PC-3 (cell line): Measurements from ENCODE around the gene SFMBT1. TPM values are rescaled to one million over a fixed set of nuclear protein-coding genes. Genes with fewer than 3 reads are reported as not detected.

Experiments used
- ATAC-seq: fragments of 200-7000 bp; cut with Tn5 transposase; 2 replicates; pipeline ENCODE4 v1.9.1; 2020; ENCODE audit warnings: mild to moderate bottlenecking, moderate library complexity
- BruUV-seq: library from RNA; stranded (reverse); fragments of 400-500 nt; replicated peaks from 2 replicates; lab custom pipeline; 2021; lab: Mats Ljungman, UMichigan
- CTCF ChIA-PET: fragments of 300-600 bp; sonication (Branson Sonifier 250); formaldehyde crosslinking; loops from one replicate; lab custom pipeline; 2022; ENCODE audit warnings: antibody characterized with exemption; lab: Charles Lee
- POLR2A ChIA-PET: fragments of 300-600 bp; sonication (Branson Sonifier 250); formaldehyde crosslinking; loops from one replicate; lab custom pipeline; 2022; ENCODE audit warnings: antibody characterized with exemption; ENCODE audit not compliant: unreplicated experiment; lab: Charles Lee
- DNase-seq: peaks from one replicate; pipeline ENCODE4 v3.0.0-alpha.2; 2015
- H2AFZ ChIP-seq: fragments of 300-600 bp; sonication (generic); 2 replicates; pipeline ENCODE4 v1.6.0; 2016; ENCODE audit warnings: antibody characterized with exemption, low read length
- H3F3A ChIP-seq: fragments of 300-600 bp; sonication (generic); one replicate; pipeline ENCODE4 v1.6.0; 2017; ENCODE audit warnings: antibody characterized with exemption, low read length, control low read depth, mild to moderate bottlenecking; ENCODE audit not compliant: unreplicated experiment
- H3K27ac ChIP-seq: fragments of 300-600 bp; sonication (generic); 2 replicates; pipeline ENCODE4 v1.5.1; 2016; ENCODE audit warnings: mild to moderate bottlenecking, low read length
- H3K27me3 ChIP-seq: fragments of 300-600 bp; sonication (generic); 2 replicates; pipeline ENCODE4 v1.6.1; 2016; ENCODE audit warnings: low read length, mixed read lengths
- H3K36me3 ChIP-seq: fragments of 300-600 bp; sonication (generic); 2 replicates; pipeline ENCODE4 v1.6.1; 2016; ENCODE audit warnings: low read depth, mixed run types, low read length, mixed read lengths
- H3K4me1 ChIP-seq: fragments of 300-600 bp; sonication (generic); 2 replicates; pipeline ENCODE4 v1.5.1; 2016; ENCODE audit warnings: low read length; ENCODE audit not compliant: insufficient read depth
- H3K4me2 ChIP-seq: fragments of 300-600 bp; sonication (generic); 2 replicates; pipeline ENCODE4 v1.6.0; 2016; ENCODE audit warnings: low read length
- H3K4me3 ChIP-seq: fragments of 300-600 bp; sonication (generic); 2 replicates; pipeline ENCODE4 v1.5.1; 2016; ENCODE audit warnings: mild to moderate bottlenecking, low read length, mixed read lengths
- H3K79me2 ChIP-seq: fragments of 300-600 bp; sonication (generic); 2 replicates; pipeline ENCODE4 v1.6.1; 2017; ENCODE audit warnings: low read length, mixed read lengths
- H3K9ac ChIP-seq: fragments of 300-600 bp; sonication (generic); 2 replicates; pipeline ENCODE4 v1.6.0; 2016; ENCODE audit warnings: mild to moderate bottlenecking, low read length
- H3K9me2 ChIP-seq: fragments of 300-600 bp; sonication (generic); replicated peaks from 2 replicates; pipeline ENCODE4 v1.6.1; 2016; ENCODE audit warnings: mixed run types, low read length, mixed read lengths
- H3K9me3 ChIP-seq: fragments of 300-600 bp; sonication (generic); 2 replicates; pipeline ENCODE4 v1.6.1; 2016; ENCODE audit warnings: low read length, mixed read lengths
- H4K20me1 ChIP-seq: fragments of 300-600 bp; sonication (generic); 2 replicates; pipeline ENCODE4 v1.6.1; 2016; ENCODE audit warnings: low read length, mixed read lengths
- CTCF ChIP-seq: fragments of 300-600 bp; sonication (generic); conservative IDR thresholded peaks from 2 replicates; pipeline ENCODE4 v1.5.1; 2017; ENCODE audit warnings: antibody characterized with exemption, low read depth, mild to moderate bottlenecking, low read length
- EZH2 ChIP-seq: fragments of 300-600 bp; sonication (generic); IDR thresholded peaks from one replicate; pipeline ENCODE4 v1.6.1; 2017; ENCODE audit warnings: antibody characterized with exemption, mild to moderate bottlenecking, low read length; ENCODE audit not compliant: unreplicated experiment
- EZH2phosphoT487 ChIP-seq: fragments of 300-600 bp; sonication (generic); IDR thresholded peaks from 2 replicates; pipeline ENCODE4 v1.6.1; 2018; ENCODE audit warnings: mild to moderate bottlenecking, antibody characterized with exemption, low read length, borderline replicate concordance
- intact Hi-C: fragments of 100-400 bp; cut with micrococcal nuclease; formaldehyde crosslinking; loops from 2 replicates; pipeline ENCODE4 v1.9.0; 2023
- total RNA-seq: library from RNA; depleted of rRNA; stranded (reverse); fragments of >200 nt; gene quantifications from 2 replicates; pipeline ENCODE4 v1.2.3, GENCODE V29; 2014

SFMBT1 gene
- total RNA-seq, 1 experiment from 2014 or later, result 10.8 TPM

GRCh38 chr3:52874160-52874701 lies 171.6 kb downstream of the SFMBT1 start:
- no peak for TF ChIP-seq EZH2phosphoT487
- no peak for TF ChIP-seq EZH2
- no peak for TF ChIP-seq CTCF
- Histone ChIP-seq H3K9ac (no peak overlapping the region), H3K9me3 (no peaks in the 10 kb centered on the region), H3F3A (no peaks in the 10 kb centered on the region), H3K4me3 (no peak overlapping the region), H4K20me1 (peaks cover 3% of the 10 kb centered on the region; the same call in 1 of the 2 replicates), H3K36me3 (no peaks in the 10 kb centered on the region), H3K9me2 (no peaks in the 10 kb centered on the region), H3K27me3 (no peaks in the 10 kb centered on the region), H3K4me1 (peaks cover 9% of the 10 kb centered on the region; the same call in 1 of the 2 replicates), H3K79me2 (no peaks in the 10 kb centered on the region), H2AFZ (no peak overlapping the region), H3K27ac (no peak overlapping the region), H3K4me2 (no peak overlapping the region)
- BruUV-seq, result no TSS peak
- ChIA-PET CTCF (no interaction called here), POLR2A (no interaction called here)
- ATAC-seq, result no peak
- intact Hi-C loops, result no loop called here
- no peak for DNase-seq

- POLR2A ChIA-PET, result no interaction called here
- H3K9ac ChIP-seq, result no peak overlapping the region
- no peaks in the 10 kb centered on the region for H3K36me3 ChIP-seq
- H3K9me2 ChIP-seq, result no peaks in the 10 kb centered on the region
- H3F3A ChIP-seq, result no peaks in the 10 kb centered on the region
- no peaks in the 10 kb centered on the region for H3K9me3 ChIP-seq
- CTCF ChIA-PET, result no interaction called here
- DNase-seq, result peak; percentile 47
- no peak for TF ChIP-seq CTCF
- TF ChIP-seq EZH2, result no peak
- TF ChIP-seq EZH2phosphoT487, result no peak
- peak; percentile 87 for ATAC-seq
- intact Hi-C loops, result no loop called here
- H3K27me3 ChIP-seq, result no peaks in the 10 kb centered on the region
- no peak overlapping the region for H3K4me2 ChIP-seq
- H3K4me1 ChIP-seq, result peaks cover 9% of the 10 kb centered on the region; the same call in 1 of the 2 replicates
- no peaks in the 10 kb centered on the region for H3K79me2 ChIP-seq
- no peak overlapping the region for H3K27ac ChIP-seq
- peaks cover 3% of the 10 kb centered on the region; the same call in 1 of the 2 replicates for H4K20me1 ChIP-seq
- no peak overlapping the region for H3K4me3 ChIP-seq
- H2AFZ ChIP-seq, result no peak overlapping the region
- no TSS peak for BruUV-seq
These were observed 172.3 kb downstream of the SFMBT1 start for GRCh38 chr3:52873433-52874159.

- H3K27ac ChIP-seq, result no peak overlapping the region
- no peaks in the 10 kb centered on the region for H3K9me3 ChIP-seq
- no peak for DNase-seq
- H3K9ac ChIP-seq, result no peak overlapping the region
- H3K79me2 ChIP-seq, result no peaks in the 10 kb centered on the region
- H3K36me3 ChIP-seq, result no peaks in the 10 kb centered on the region
- H3F3A ChIP-seq, result no peaks in the 10 kb centered on the region
- BruUV-seq, result TSS peak; percentile 50
- no peak for ATAC-seq
- H2AFZ ChIP-seq, result no peak overlapping the region
- ChIA-PET CTCF (no interaction called here), POLR2A (no interaction called here)
- H3K9me2 ChIP-seq, result no peaks in the 10 kb centered on the region
- no peak overlapping the region for H3K4me2 ChIP-seq
- peaks cover 3% of the 10 kb centered on the region; the same call in 1 of the 2 replicates for H4K20me1 ChIP-seq
- intact Hi-C loops, result no loop called here
- no peaks in the 10 kb centered on the region for H3K27me3 ChIP-seq
- no peak for TF ChIP-seq EZH2
- no peak overlapping the region for H3K4me3 ChIP-seq
- peaks cover 9% of the 10 kb centered on the region; the same call in 1 of the 2 replicates for H3K4me1 ChIP-seq
These were observed 173.6 kb downstream of the SFMBT1 start for GRCh38 chr3:52872245-52872644.
